CD4-positive, alpha-beta T cell (primary cell): ENCODE data around the gene NOS3. TPM values are rescaled to one million over a fixed set of nuclear protein-coding genes. Genes with fewer than 3 reads are reported as not detected.
A peak's percentile ranks its signal among the peaks of the same experiment; 100 is the strongest.

ENCODE experiments used
- ATAC-seq: fragments of 200-7000 bp; cut with Tn5 transposase; one replicate; pipeline ENCODE4 v1.10.0; 2022; ENCODE audit warnings: mild to moderate bottlenecking; ENCODE audit not compliant: poor library complexity
- CTCF ChIA-PET: fragments of 350-600 bp; sonication (Branson Sonifier 250); formaldehyde crosslinking; loops from one replicate; lab custom pipeline; 2021; ENCODE audit warnings: antibody characterized with exemption, inconsistent platforms; lab: Charles Lee
- POLR2A ChIA-PET: fragments of 350-600 bp; sonication (Branson Sonifier 250); formaldehyde crosslinking; loops from one replicate; lab custom pipeline; 2021; ENCODE audit warnings: antibody characterized with exemption, inconsistent platforms; lab: Charles Lee
- DNase-seq, 14 experiments: peaks; one replicate each; pipeline ENCODE4 v3.0.0-alpha.2; 2013 to 2020; ENCODE audit warnings: mixed read lengths in 2 of 14
- H3K27ac ChIP-seq, 2 donors: one replicate each; pipeline versions ENCODE4 v1.5.1 to v1.7.0; 2013; ENCODE audit warnings: low read length in 2 of 2, low read depth in 1 of 2, mild to moderate bottlenecking in 1 of 2
- H3K27me3 ChIP-seq, 2 experiments: 1 replicate in 1 of 2; 2 replicates in 1 of 2; pipeline versions ENCODE4 v1.6.1 to v1.7.0; 2013; ENCODE audit warnings: low read length in 2 of 2, control low read depth in 1 of 2, mild to moderate bottlenecking in 1 of 2, moderate library complexity in 1 of 2; ENCODE audit not compliant: insufficient read depth in 2 of 2, control insufficient read depth in 1 of 2
- H3K36me3 ChIP-seq: one replicate; pipeline ENCODE4 v1.6.1; 2013; ENCODE audit warnings: low read length, control low read depth; ENCODE audit not compliant: insufficient read depth
- H3K4me1 ChIP-seq: one replicate; pipeline ENCODE4 v1.6.1; 2013; ENCODE audit warnings: low read length, control low read depth; ENCODE audit not compliant: insufficient read depth
- H3K4me3 ChIP-seq: one replicate; pipeline ENCODE4 v1.5.1; 2013; ENCODE audit warnings: mild to moderate bottlenecking, low read length, moderate library complexity
- H3K9me3 ChIP-seq, 2 experiments: 1 replicate in 1 of 2; 2 replicates in 1 of 2; pipeline versions ENCODE4 v1.6.1 to v1.7.0; 2013; ENCODE audit warnings: low read length in 2 of 2, mild to moderate bottlenecking in 2 of 2, control low read depth in 1 of 2, moderate library complexity in 1 of 2; ENCODE audit not compliant: control insufficient read depth in 1 of 2, insufficient read depth in 1 of 2
- H3K27ac Mint-ChIP-seq: one replicate; pipeline ENCODE4 v1.8.0; 2020; ENCODE audit warnings: mixed read lengths
- H3K27me3 Mint-ChIP-seq: one replicate; pipeline ENCODE4 v1.8.0; 2021; ENCODE audit warnings: mixed read lengths
- H3K36me3 Mint-ChIP-seq: one replicate; pipeline ENCODE4 v1.8.0; 2021; ENCODE audit warnings: low read depth, mixed read lengths
- H3K4me1 Mint-ChIP-seq: one replicate; pipeline ENCODE4 v1.8.0; 2021; ENCODE audit warnings: low read depth, mixed read lengths
- H3K4me3 Mint-ChIP-seq: one replicate; pipeline ENCODE4 v1.8.0; 2020; ENCODE audit warnings: mild to moderate bottlenecking, mixed read lengths
- H3K9me3 Mint-ChIP-seq: one replicate; pipeline ENCODE4 v1.8.0; 2020; ENCODE audit warnings: mixed read lengths
- intact Hi-C, 2 experiments: fragments of 100-400 bp; cut with DNase I in 1 of 2; cut with micrococcal nuclease in 1 of 2; formaldehyde crosslinking; loops; one replicate each; pipeline versions ENCODE4 v1.15.1 to v1.9.0; 2023 to 2025; cut with DNase I, micrococcal nuclease
- total RNA-seq, 174 experiments: library from RNA in 2 of 174; stranded (reverse) in 2 of 174; gene quantifications; one replicate each; pipeline ENCODE4 v1.2.3 and lab custom pipeline; 2021 to 2026
- TF ChIP-seq, protein P1 (sequence below): fragments of 200-600 bp; IDR thresholded peaks from one replicate; pipeline ENCODE4 v1.8.0; 2022; ENCODE audit warnings: antibody characterized with exemption, mild to moderate bottlenecking

NOS3 gene
- total RNA-seq, 2 experiments from 2014 or later, result 3.9 to 7.1 TPM

DNA sequence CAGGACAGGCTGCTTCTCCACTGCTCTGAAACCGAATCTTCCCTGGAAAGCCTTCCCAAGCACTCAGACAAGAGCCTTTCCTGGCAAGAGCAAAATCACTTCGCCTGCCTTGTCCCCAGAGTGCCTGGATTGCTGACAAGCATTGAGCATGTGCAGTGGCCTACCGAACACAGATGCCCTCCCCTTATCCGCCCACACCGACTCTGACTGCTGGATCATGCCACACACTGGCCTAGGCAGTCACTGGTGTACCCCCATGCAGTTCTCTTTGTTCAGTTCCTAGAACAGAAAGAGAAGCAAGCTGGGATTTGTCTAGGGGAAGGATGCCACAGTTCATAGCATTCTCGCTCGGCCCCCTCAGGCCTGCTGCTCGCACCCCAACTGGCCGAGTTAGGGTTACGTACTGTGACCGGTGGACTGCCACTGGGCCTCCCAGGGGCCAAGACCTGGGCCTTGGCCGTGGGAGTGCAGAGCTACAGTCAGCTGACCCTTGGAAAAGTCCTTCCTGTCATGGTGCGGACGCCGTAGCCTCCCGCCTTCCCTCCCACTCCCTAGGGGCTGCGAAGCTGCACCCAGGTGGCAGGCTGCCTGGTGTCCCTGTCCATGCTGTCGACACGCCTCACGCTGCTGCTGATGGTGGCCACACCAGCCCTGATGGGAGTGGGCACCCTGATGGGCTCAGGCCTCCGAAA is 44.4 kb downstream of the NOS3 start:
- H3K27me3 ChIP-seq, result no peaks in the 10 kb centered on the region
- peaks cover 52% of the 10 kb centered on the region for H3K36me3 ChIP-seq
- no peaks in the 10 kb centered on the region for H3K9me3 ChIP-seq
- ATAC-seq (no peak), DNase-seq (no peak)
- intact Hi-C loops, result no loop called here
- POLR2A ChIA-PET, result no interaction called here
- CTCF ChIA-PET, result no interaction called here
- no peak overlapping the region for H3K27ac Mint-ChIP-seq
- no peaks in the 10 kb centered on the region for H3K27me3 Mint-ChIP-seq
- TF ChIP-seq, protein P1, sequence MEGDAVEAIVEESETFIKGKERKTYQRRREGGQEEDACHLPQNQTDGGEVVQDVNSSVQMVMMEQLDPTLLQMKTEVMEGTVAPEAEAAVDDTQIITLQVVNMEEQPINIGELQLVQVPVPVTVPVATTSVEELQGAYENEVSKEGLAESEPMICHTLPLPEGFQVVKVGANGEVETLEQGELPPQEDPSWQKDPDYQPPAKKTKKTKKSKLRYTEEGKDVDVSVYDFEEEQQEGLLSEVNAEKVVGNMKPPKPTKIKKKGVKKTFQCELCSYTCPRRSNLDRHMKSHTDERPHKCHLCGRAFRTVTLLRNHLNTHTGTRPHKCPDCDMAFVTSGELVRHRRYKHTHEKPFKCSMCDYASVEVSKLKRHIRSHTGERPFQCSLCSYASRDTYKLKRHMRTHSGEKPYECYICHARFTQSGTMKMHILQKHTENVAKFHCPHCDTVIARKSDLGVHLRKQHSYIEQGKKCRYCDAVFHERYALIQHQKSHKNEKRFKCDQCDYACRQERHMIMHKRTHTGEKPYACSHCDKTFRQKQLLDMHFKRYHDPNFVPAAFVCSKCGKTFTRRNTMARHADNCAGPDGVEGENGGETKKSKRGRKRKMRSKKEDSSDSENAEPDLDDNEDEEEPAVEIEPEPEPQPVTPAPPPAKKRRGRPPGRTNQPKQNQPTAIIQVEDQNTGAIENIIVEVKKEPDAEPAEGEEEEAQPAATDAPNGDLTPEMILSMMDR, result no peak
- peaks cover 43% of the 10 kb centered on the region for H3K36me3 Mint-ChIP-seq
- H3K27ac ChIP-seq, result no peak overlapping the region
- no peak overlapping the region for H3K4me3 Mint-ChIP-seq
- H3K4me1 ChIP-seq, result peaks cover 8% of the 10 kb centered on the region
- H3K4me1 Mint-ChIP-seq, result peaks cover 6% of the 10 kb centered on the region
- H3K4me3 ChIP-seq, result no peak overlapping the region
- H3K9me3 Mint-ChIP-seq, result no peaks in the 10 kb centered on the region

DNA sequence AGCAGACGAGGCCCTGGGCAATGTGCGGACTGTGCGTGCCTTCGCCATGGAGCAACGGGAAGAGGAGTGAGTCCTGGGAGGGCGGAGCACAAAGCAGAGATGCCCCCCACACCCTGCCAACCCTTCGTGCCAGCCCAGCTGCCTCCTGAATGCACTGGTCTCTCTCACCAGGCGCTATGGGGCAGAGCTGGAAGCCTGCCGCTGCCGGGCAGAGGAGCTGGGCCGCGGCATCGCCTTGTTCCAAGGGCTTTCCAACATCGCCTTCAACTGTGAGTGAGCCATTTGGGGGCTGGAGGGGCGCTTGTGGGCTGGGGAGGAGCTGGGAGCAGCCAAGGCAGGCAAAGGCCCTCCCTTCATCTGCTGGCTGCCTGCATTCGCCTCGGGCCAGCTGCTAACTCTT is 45.1 kb downstream of the NOS3 start:
- H3K4me3 ChIP-seq, result no peak overlapping the region
- DNase-seq, result no peak
- peaks cover 52% of the 10 kb centered on the region for H3K36me3 ChIP-seq
- Mint-ChIP-seq H3K9me3 (no peaks in the 10 kb centered on the region), H3K27ac (no peak overlapping the region), H3K4me1 (peaks cover 5% of the 10 kb centered on the region), H3K36me3 (peaks cover 43% of the 10 kb centered on the region), H3K4me3 (no peak overlapping the region), H3K27me3 (no peaks in the 10 kb centered on the region)
- H3K27ac ChIP-seq, result no peak overlapping the region
- intact Hi-C loops, result no loop called here
- H3K9me3 ChIP-seq, result no peaks in the 10 kb centered on the region
- no peaks in the 10 kb centered on the region for H3K27me3 ChIP-seq
- ChIA-PET CTCF (interaction anchor here (1.2 kb wide), 1 partner anchor 17 kb away, joined by 3 read pairs; no protein-coding TSS in a partner anchor), POLR2A (no interaction called here)
- H3K4me1 ChIP-seq, result peaks cover 8% of the 10 kb centered on the region
- TF ChIP-seq, protein P1, result no peak
- no peak for ATAC-seq

DNA sequence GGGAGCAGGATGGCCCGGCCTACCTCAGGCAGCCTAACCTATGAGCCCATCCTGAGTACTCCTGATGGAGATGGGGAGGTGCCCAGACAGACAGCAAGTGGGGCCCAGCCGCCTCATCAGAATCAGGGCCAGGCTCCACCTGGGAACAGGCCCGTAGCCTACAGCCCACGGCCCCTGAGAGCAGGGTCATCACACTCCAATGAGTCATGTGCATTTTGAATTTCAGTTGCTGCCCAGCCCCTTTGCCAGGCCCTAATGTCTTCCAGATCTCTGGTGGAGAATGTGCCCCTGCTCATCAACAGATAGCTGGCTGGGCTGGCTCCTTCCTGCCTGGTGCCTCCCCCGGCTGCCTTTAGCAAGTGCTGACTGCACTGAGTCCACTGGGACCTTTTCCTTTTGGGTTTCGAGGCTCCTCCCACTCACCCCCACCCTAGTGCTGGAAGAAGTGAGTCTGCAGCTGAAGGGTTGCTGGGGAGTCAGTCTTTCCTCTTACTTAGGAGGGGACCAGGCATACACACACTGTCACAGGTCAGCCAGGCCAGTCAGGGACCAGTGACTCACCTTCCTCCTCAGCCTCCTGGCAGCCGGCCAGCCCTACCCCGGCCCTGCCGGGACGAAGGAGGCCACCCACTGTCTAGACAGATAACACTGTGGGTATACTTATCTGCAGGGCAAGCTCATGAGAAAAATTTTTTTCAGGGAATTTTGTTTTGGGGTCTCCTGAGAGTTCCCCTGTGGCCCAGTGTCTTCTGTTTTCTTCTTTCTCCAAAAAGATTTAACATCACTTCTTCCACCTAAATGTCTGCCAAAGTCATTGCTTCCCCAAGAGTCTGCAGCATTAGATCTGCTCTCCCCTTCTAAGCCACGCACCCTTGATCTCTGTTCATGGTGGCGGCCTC is 48.4 kb downstream of the NOS3 start:
- intact Hi-C loops, result no loop called here
- DNase-seq (peak in 8 of 14 experiments; percentile 17 to 72 (median 46)), ATAC-seq (peak; percentile 52)
- Mint-ChIP-seq H3K27ac (peak overlapping the region; percentile 20), H3K27me3 (no peaks in the 10 kb centered on the region), H3K36me3 (peaks cover 31% of the 10 kb centered on the region), H3K4me1 (no peaks in the 10 kb centered on the region), H3K4me3 (no peak overlapping the region), H3K9me3 (no peaks in the 10 kb centered on the region)
- ChIA-PET CTCF (no interaction called here), POLR2A (no interaction called here)
- Histone ChIP-seq H3K4me3 (no peak overlapping the region), H3K27me3 (no peaks in the 10 kb centered on the region), H3K9me3 (no peaks in the 10 kb centered on the region), H3K4me1 (peaks cover 8% of the 10 kb centered on the region), H3K36me3 (peaks cover 44% of the 10 kb centered on the region), H3K27ac (no peak overlapping the region)
- TF ChIP-seq, protein P1, result no peak
